NCI-H446 (cell line): Measurements from ENCODE around the gene CACUL1.
"Not testable (repeated sequence)": the region's sequence is repeated elsewhere in the genome, so short reads cannot be mapped to it uniquely, and the experiment has no call there.

Experiments used
- DNase-seq, 2 experiments: peaks; one replicate each; lab custom pipeline; 2025; lab: John Stamatoyannopoulos, UW

CACUL1 gene

DNA sequence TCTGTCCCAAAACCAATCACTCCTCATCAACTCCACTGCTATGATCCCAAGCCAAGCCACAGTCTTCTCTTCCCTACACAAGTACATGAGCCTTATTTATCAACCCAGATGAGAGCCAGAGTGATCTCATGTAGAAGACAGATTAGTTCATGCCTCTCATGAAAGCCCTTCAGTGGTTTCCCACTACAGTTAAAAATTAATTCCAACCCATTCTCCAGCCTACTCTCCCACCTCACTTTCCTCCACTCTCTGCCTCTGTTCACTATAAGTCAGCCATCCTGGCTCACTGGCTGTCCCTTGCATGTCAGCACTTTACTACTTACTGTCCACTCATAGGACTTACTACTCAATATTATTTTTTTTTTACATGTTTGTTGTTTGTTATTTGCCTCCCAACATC lies 67.3 kb downstream of the CACUL1 start:
- DNase-seq: no peak

DNA sequence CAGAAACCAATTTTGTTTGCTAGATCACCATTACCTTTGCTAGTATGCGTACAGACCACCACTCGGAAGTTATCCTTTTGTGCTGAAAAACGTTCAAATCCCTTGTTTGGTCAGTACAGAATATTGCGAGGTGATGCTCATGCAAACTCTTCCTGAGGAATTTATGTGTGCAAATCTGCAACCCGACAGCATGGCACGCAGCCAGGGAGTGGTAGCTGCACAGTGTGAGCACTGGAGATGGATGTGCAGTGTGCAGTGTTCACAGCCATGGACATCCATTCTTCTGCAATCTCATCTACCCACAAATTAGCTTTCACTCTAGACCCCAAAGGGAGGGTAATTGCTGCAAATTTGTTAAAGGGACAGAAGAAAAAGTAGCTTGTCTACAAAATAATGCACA lies 72.2 kb downstream of the CACUL1 start:
- no peak for DNase-seq

DNA sequence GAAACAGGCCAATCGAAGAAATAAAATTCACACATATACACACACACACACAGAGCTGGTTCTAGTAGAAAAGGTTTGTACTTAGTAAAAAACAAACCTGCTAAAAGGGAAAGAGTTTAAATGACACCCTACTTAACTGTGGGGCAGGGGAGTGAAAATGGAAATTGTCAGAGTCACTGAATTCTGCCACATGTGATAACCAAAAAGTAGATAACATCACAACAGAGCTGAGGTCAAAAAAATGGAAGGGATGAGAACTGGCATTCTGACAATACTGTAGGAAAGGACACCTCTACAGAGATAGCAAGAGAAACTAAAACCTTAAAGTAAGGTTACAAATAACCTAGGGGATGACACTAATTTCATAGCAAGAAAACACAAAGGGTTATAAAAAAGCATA lies 74.6 kb downstream of the CACUL1 start:
- DNase-seq: no peak

DNA sequence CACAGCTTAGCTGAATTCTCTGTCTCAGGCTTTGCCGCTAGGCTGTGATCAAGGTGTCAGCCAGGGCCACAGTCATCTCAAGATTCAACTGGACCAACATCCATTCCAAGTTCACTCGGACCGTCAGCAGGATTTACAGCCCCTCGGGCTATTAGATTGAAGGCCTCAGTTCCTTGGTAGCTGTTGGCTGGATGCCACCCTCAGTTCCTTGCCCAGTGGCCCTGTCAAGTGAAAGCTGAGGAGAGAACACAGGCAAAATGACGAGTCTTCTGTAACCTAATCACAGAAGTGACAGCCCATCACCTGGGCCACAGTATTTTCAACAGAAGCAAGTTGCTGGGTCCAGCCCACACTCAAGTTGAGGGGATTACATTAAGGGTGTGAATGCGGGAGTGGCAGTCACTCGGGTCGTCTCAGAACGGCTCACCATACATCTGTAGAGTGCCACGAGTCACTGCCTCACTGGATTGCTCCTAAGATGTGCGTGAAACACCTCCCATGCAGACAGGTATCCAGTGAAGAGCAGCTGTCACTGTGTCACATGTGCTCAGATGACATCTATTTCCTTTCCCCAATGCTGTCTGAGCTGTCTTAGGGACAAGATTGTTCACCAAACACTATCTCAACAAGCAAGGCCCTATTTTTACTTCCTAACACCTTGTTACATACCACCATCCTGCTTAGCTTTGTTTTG lies 80.4 kb downstream of the CACUL1 start:
- DNase-seq: no peak

DNA sequence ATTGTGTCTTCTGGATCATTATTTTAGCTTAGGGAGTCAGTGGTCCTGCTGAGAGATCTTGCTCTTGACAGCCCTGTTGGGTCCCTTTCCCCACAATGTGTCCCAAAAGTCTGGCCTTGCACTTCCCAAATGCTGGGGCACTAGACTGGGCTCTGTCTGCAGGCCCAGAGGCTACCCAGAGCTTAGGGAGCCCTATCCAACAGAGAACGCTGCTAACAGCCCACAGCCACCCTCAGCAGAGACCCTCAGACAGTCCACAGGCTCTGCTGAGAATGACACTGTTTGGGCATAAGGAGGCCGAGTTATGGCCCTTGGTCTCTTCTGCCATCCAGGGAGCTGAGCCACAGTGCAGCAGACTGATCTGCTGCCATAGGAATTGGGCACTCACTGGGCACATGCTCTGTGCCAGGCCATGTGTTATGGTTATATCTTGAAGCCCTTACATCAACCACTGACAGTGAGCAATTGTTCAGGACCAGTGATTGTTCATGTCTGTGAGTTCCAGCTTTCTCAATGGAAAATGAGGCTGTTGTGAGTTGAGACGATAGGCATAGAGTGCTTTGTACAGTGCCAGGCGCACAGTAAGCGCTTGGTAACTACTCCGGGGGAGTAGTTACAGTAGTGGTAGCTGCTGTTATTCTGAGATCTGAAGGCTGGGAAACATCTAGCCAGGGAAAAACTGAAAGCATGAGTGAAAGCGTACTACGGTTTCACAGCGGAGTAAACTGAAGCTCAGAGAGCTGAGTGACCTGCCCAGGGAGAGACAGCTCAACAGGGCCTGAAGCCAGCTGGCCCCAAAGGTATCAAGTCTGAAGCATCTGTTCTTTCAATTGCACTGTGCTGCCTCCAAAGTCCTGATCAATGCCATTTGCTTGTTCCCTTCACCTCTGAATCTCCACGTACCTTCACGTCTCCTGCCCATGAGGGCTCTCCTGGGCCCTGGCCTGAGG lies 81.7 kb downstream of the CACUL1 start:
- no peak for DNase-seq

DNA sequence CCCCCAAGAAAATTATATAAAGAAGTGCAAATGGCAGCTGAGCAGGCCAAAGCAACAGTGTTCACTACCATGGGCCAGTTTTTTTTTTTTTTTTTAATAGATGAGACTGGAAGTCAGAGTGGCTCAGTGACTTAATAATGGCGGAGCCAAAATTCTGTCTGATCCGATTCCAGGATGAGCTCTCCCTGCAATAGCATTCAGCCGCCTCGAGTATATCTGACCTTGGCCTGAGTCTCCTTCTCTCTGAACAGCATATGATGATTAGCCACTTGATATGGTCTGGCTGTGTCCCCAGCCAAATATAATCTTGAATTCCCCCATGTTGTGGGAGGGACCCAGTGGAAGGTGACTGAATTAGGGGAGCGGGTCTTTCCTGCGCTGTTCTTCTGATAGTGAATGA lies 82.6 kb downstream of the CACUL1 start:
- no peak for DNase-seq

DNA sequence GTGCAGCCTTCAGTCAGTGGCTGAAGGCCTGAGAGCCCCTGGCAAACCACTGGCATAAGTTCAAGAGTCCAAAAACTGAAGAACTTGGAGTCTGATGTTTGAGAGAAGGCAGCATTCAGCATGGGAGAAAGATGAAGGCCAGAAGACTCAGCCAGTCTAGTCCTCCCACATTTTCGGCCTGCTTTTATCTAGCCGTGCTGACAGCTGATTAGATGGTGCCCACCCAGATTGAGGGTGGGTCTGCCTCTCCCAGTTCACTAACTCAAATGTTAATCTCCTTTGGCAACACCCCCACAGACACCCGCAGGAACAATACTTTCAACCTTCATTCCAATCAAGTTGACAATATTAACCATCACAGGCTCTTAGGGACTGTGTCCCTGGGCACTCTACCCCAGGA lies 83.5 kb downstream of the CACUL1 start:
- not testable (repeated sequence) for DNase-seq

DNA sequence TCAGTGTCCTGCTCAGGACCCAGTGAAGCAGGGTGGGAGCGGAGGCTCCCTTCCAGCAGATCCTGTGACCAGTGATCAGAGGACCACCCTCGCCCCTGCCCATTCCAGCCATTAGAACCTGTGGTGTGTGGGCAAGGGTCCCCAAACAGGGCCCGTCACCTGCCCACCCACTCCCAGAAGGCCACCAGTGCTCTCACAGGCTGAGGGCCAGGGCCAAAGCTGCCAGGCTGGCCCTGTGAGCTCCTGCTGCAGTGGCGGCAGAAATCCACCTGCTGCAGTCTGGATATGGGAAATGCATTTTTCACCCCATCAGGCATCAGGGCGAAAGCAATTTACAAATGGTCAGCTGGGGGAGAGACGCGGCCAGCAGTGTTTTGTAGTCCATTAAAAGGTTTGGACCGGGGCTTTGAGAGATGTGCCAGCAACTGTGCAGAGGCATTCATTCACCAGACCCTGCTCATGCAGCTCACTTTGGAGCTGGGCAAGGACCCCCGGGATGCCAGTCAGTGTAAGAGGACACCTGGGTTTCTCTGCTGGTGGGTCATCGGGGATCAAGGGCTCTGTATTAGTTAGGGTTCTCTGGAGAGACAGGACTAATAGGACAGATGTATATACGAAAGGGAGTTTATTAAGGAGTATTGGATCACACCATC lies 84.2 kb downstream of the CACUL1 start:
- no peak for DNase-seq

DNA sequence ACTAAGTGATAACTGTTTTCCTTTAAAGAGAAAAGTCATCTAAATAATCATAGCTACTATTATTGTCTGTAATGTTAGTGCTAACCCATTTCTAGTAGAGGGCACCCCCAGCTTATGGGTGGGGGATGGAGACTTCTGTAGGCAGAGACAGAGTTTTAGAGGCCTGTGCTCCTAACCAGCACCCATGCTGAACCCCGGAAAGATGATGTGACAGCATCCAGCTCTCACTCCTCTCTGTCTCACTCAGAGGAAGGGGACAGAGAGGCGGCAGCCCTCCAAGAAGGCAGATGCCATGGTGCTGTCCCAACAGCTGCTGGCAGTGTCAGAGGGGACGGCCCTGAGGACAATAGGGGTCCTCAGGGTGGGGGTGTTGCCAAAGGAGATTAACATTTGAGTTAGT lies 84.9 kb downstream of the CACUL1 start:
- DNase-seq: no peak

DNA sequence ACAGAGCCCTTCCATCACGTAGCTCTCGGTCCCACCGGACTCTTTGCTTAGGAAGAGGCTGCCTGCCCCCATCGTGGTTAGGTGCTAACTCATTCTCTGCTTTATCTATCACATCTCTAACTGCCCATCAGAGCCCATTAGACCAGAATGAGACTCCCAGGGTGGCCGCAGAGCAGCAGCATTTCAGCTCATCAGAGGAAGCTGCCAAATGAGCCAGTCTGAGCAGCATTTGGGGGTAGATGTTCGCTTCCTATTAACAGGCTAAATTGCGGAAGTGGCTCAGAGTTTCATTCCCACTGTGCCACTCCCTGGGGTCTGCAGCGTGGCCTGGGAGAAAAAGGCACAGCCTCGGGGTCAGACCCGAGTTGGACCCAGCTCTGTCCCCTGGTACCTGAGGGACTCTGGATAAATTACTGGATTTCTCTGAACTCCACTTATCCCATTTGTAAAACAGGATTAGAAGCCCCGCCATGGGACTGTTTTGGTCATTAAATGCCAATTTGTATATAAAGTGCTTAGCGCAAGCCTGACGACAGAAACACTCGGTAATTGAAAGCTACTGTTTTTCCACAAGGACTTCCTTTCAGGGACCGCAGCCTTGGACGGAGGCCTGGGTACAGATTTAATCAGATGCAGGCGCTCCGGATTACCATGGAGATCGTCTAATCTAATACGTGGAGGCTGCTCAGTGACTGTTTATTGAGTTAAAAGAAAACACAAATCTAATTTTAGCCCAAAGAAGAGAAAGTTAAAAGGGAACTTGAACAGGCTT lies 85.6 kb downstream of the CACUL1 start:
- DNase-seq: no peak

DNA sequence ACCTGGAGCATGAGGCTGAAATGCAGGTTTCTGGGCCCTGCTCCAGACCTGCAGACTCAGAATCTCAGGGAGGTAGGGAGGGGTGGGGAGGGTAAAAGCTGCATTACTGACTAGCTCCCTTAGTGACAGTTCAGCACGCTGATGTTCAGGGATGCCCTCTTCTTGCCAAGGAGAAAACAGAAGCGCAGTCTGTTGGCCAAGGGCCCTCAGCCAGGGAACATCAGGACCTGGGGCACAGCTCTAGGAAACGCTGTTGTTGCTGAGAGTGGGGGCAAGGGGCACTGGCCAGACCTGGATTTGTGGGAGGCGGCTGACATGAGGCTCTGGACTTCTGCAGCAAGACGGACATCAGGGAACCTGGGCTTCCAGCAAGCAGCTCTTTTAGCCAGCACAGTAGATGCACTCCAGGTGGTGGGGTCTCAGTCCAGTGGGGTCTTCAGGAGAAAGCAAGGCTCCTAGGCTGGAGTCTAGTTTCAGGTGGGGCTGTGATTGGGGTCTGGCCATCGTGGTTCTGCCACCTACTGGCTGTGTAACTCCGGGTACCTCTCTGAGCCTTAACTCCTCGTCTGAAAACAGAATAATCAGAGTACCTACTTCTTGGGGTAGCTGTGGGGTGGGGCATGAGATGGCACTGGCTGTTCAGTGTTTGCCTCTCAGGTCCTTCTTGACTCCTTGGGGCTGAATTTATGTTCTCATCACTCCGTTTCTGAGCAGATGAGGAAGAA lies 86.4 kb downstream of the CACUL1 start:
- no peak for DNase-seq

DNA sequence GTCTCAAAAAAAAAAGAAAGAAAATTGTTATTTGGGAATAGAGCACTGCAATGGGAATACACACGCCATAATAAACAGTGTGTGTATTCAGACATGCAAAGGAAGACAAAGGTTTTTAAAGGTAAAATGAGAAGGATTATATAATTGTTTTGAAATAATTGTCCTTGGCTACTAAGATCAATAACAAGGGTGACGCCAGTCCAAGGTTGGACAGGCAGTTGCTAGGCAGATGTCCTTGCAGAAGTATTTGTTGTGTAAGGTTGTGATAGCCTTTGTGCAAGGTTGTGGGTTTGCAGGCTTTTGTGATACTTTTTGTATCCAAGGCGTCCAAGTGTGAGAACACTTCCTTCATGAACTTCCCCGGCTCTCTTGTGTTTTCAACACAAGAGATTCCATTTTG lies 87.0 kb downstream of the CACUL1 start:
- DNase-seq: no peak

DNA sequence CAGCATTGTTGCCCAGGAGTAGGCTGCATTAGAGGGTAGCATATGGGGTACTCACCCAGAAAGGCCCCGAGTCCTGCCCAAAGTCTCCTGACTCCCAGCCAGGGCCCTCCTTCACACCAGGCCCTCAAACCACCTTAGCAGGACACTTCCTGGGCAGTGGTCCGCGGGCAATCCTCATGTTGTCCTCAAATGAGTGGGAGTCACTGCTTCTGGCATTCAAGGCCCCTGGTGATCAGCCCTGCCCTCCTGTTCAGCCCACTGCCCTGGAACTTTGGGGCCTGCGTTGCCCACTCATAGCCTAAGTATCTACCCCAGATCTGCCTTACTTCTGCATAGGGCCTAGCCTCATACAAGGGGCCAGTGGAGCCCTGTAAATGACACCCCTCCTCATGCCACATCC lies 88.4 kb downstream of the CACUL1 start:
- DNase-seq: no peak

DNA sequence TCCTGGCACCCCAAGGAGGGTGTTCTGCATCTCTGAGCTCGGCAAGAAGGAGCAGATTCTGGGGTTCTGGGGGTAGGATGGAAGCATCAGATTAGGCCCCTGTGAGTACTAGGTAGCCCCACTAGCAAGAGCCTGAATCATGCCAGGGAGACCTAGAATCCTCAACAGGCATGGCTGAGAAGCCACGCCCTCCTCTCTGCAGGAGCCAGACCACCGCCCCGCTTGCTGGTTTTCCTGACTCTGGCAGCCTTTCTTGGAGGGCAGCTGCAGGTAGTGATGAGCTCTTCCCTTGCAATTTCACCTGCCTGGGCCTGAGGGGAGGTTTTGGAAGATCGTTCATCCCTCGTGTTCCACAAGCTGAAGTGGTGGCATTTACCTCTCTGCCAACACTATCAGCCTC lies 90.4 kb downstream of the CACUL1 start:
- DNase-seq: no peak

DNA sequence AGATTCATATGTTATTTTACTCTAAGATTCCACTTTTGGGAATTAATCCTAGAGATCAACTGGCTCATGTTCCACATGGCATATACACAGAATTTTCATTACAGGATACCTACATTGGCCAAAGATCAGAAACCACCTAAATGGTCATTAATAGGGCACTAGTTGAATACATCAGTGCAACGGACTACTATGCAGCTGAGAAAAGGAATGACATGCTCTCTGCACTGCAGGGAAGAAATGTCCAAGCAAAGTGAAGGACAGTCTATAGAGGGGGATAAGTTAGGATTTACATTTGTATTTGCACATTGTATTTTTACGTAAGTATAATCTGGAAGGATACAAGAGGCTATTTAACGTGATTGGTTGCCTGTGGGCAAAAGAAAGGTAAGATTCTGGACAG lies 91.6 kb downstream of the CACUL1 start:
- no peak for DNase-seq

DNA sequence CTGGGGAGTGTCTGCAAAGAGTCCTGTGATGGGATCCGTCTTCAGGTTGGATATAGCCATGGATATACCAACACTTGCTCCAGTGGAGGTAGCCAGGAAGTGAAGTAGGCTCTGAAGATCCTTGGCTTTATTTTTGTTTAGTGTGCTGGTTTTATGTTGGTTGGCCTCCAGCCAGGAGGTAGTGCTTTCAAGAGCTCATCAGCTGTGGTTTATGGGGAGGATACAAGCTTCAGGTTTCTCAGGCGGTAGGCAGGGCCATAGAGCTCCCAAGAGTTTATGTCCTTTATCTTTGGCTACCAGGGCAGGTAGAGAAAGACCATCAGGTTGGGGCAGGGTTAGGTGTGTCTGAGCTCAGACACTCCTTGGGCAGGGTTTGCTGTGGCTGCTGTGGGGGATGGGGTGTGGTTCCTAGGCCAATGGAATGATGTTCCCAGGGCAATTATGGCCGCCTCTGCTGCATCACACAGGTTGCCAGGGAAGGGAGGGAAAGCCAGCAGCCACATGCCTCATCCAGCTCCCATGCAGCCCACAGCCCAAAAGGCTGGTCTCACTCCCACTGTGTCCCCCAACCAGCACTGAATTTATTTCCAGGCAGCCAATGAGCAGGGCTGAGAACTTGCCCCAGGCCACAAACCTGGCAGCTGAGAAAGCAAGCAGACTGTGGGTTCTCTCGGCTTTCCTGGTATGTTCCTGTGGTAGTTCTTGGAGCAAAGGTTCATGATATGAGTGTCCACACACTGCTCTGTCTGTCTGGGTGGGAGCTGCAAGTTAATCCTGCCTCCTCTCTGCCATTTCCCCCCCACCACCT lies 92.3 kb downstream of the CACUL1 start:
- no peak for DNase-seq

DNA sequence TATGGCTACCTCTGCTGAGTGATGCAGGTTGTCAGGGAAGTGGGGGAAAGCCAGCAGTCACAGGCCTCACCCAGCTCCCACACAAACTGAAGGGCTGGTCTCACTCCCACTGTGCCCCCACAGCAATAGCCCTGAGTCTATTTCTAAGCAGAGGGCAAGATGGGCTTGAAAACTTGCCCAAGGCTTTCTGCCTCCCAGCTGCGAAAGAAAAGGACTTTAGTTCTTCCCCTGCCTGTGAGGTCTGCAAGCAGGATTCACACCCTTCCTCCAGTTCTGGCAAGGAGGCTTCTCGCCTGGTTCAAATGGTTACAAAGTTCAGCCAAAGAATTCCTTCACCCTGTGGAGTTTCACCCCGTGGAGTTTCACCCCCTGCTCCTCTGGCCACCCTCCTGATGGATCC lies 96.0 kb downstream of the CACUL1 start:
- no peak for DNase-seq

DNA sequence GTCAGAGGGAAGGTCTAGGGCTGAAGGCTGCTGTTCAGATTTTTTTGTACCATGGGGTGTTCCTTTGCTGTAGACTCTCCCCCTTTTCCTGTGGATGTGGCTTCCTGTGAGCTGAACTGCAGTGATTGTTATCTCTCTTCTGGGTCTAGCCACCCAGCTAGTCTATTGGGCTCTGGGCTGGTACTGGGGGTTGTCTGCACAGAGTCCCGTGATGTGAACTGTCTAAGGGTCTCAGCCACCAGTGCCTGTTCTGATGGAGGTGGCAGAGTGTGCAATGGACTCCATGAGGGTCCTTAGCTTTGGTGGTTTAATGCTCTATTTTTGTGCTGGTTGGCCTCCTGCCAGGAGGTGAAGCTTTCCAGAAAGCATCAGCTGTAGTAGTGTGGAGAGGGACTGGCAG lies 96.6 kb downstream of the CACUL1 start:
- DNase-seq: not testable (repeated sequence)

DNA sequence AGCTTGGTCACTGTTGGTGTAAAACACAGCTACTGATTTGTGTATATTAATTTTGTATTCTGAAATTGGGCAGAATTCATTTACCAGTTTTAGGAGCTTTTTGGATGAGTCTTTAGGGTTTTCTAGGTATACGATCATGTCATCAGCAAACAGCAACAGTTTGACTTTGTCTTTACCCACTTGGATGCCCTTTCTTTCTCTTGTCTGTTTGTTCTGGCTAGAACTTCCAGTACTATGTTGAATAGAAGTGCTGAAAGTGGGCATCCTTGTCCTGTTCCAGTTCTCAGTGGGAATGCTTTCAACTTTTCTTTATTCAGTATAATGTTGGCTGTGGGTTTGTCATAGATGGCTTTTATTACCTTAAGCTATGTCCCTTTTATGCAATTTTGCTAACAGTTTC lies 109.5 kb downstream of the CACUL1 start:
- DNase-seq: not testable (repeated sequence)

DNA sequence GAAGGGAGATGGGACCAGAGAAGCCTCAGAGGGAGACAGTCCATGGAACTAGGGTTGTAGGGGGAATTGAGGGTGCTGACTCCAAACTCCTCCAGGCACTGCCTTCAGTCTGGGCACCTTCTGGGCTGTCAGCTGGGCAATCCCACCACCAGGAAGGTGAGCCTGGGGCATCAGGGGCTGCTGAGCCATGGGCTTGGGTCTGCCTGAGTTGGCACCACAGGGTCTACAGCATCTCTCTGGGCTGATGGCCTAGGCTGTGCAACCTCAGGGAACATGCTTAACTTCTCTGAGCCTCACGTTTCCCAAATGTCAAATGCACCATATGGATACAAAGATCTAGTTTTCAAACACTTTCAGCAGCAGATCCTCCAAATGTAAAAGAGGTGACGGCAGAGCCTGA lies 112.5 kb downstream of the CACUL1 start:
- no peak for DNase-seq

DNA sequence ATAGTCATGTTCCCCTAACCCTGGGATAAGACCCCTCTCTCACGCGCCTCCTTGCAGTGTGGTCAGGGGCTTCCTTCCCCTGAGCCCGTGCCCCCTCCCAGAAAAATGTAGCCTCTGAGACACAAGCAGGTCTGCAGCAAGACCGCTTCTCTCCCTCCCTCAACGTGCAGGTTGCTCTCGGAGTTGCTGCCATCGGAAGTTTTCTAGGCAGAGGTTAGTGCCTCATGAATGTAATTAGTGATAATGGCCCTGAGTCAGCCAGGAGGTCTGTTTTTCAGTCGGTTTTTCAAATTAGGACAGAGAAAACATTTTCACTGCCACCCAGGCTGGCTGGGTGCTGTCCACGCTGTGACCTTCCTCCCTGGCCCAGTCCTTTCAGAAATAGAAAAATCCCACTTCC lies 116.1 kb downstream of the CACUL1 start:
- DNase-seq: no peak
